ENCODE measurements around the gene PTGER1. TPM values are rescaled to one million over a fixed set of nuclear protein-coding genes. Genes with fewer than 3 reads are reported as not detected.

Gene PTGER1
- total and polyA plus RNA-seq, 2 of the 8 experiments (the other 6 are each of a cell fraction or from before 2014, with no cell fraction given): 0.20 to 0.41 TPM

DNA sequence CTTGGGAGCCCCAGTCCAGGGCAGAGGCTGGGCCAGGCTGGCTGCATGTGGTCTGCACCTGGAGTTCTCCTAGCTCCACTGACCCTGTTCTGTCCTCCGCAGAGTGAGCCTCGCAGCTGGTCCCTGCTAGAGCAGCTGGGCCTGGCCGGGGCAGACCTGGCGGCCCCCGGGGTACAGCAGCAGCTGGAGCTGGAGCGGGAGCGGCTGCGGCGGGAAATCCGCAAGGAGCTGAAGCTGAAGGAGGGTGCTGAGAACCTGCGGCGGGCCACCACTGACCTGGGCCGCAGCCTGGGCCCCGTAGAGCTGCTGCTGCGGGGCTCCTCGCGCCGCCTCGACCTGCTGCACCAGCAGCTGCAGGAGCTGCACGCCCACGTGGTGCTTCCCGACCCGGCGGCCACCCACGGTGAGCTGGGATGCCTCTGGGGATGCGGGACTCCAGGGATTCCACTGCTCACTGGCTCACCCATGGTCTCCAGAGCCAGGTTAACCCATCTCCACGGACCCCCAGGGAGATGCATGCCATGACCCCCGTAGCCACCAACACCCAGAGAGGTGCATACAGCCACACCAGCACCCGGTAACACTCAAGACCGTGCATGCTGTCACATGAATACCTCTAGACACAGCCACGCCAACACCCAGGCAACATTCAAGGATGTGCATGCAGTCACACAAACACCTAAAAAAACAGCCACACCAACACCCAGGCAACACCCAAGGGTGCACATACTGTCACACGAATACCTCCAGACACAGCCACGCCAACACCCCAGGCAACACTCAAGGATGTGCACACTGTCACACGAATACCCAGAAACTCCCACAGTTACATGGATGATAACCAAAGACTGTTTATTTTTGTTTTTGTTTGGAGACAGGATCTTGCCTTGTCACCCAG lies 33.9 kb downstream of the PTGER1 start:
- Histone ChIP-seq H3K4me1 (replicated peaks in 1 of 4; ENCODE audit: control insufficient read depth in 3 of 4, insufficient read depth in 4 of 4, low read length in 3 of 4) (no peaks in the 10 kb centered on the region), H2BK120ac (replicated peaks; ENCODE audit: low read depth, low read length) (no peak overlapping the region), H3K4ac (replicated peaks; ENCODE audit: insufficient read length, low read depth, low read length) (no peak overlapping the region), H3K36me3 (ENCODE audit: control insufficient read depth in 2 of 4, insufficient read depth in 4 of 4, low read length in 3 of 4) (peaks cover 15 to 39% (median 31%) of the 10 kb centered on the region in 4 experiments), H3K18ac (ENCODE audit: extremely low read depth, low read length) (no peak overlapping the region), H4K91ac (replicated peaks; ENCODE audit: insufficient read length, low read length) (no peak overlapping the region), H3K9me3 (ENCODE audit: insufficient read depth in 2 of 2, low read depth in 1 of 2, low read length in 1 of 2) (no peaks in the 10 kb centered on the region), H4K5ac (ENCODE audit: insufficient read length, low read depth, low read length) (no peak overlapping the region), H3K4me3 (ENCODE audit: extremely low read depth in 1 of 4, insufficient read depth in 2 of 4, low read depth in 3 of 4, low read length in 4 of 4) (no peak overlapping the region), H3K4me2 (ENCODE audit: insufficient read depth in 1 of 2, low read depth in 2 of 2, low read length in 2 of 2) (no peak overlapping the region), H2BK5ac (ENCODE audit: low read depth, low read length) (0 out of 2 replicates have a peak overlapping the region, but pooled peaks have one; percentile 9), H2BK20ac (ENCODE audit: low read length) (no peak overlapping the region), H3K56ac (replicated peaks; ENCODE audit: insufficient read length, low read depth, low read length) (no peak overlapping the region), H4K8ac (ENCODE audit: extremely low read depth, insufficient read depth, low read length) (no peak overlapping the region), H2BK12ac (ENCODE audit: low read depth, low read length) (no peak overlapping the region), H3K14ac (ENCODE audit: insufficient read length) (no peak overlapping the region), H3K27ac (ENCODE audit: low read depth, low read length) (no peak overlapping the region), H4K20me1 (replicated peaks in 1 of 2; ENCODE audit: control insufficient read depth in 1 of 2, insufficient read depth in 2 of 2, low read length in 2 of 2) (peaks cover 6 to 26% of the 10 kb centered on the region in 2 experiments), H3K79me1 (ENCODE audit: low read depth, low read length) (peaks cover 12% of the 10 kb centered on the region), H2BK15ac (ENCODE audit: low read length) (no peak overlapping the region), H3K23me2 (ENCODE audit: low read depth, low read length) (no peaks in the 10 kb centered on the region), H3K9ac (replicated peaks in 1 of 4; ENCODE audit: extremely low read depth in 1 of 4, low read depth in 3 of 4, low read length in 3 of 4) (peak overlapping the region in 1 of 4 experiments; percentile 22; a peak in 1 of 7 replicates), H2AFZ (ENCODE audit: low read length) (no peak overlapping the region), H3K23ac (ENCODE audit: insufficient read length) (no peak overlapping the region), H3K27me3 (replicated peaks in 1 of 4; ENCODE audit: control insufficient read depth in 3 of 4, extremely low read depth in 1 of 4, insufficient read depth in 3 of 4, low read length in 3 of 4) (no peaks in the 10 kb centered on the region), H2AK5ac (ENCODE audit: low read depth, low read length) (no peak overlapping the region), H3K79me2 (ENCODE audit: control insufficient read depth in 1 of 2, insufficient read depth in 2 of 2, low read length in 2 of 2) (peaks cover 0 to 25% of the 10 kb centered on the region in 2 experiments; a peak in 2 of 4 replicates)
- WGBS, 2 experiments (ENCODE audit: extremely low coverage in 1 of 2, insufficient coverage in 1 of 2, insufficient read length in 1 of 2, insufficient replicate concordance in 2 of 2, low coverage in 1 of 2, low lambda C conversion rate in 2 of 2, missing lambda C conversion rate in 1 of 2): 95% methylated on average over 32 of the region's 34 CpGs; no CpG with 5 or more reads in 1 of the 2 experiments
- POLR2A ChIA-PET (ENCODE audit: partially characterized antibody): interaction anchor here (0.6 to 1.2 kb wide), 4 partner anchors 16 to 77 kb away, joined by 3 to 4 read pairs (median 4); no protein-coding TSS in a partner anchor
- FAIRE-seq (no peak), DNase-seq (ENCODE audit: low read depth in 1 of 2, low spot score in 2 of 2) (no peak)
- CTCF ChIA-PET (ENCODE audit: partially characterized antibody): interaction anchor here (0.6 to 1.4 kb wide), 2 partner anchors 10 to 16 kb away, joined by 3 to 4 read pairs; no protein-coding TSS in a partner anchor
- no peak for TF ChIP-seq NRF1 (IDR thresholded peaks at IDR 0.05; ENCODE audit: low read depth, low read length)
- no peak for TF ChIP-seq BACH1 (IDR thresholded peaks at IDR 0.05; ENCODE audit: low read length)
- TF ChIP-seq TCF12 (IDR thresholded peaks at IDR 0.05; ENCODE audit: low read depth, low read length): no peak
- TF ChIP-seq RXRA (IDR thresholded peaks at IDR 0.05; ENCODE audit: insufficient read depth, low read depth, low read length): no peak
- TF ChIP-seq SAP30 (IDR thresholded peaks at IDR 0.05; ENCODE audit: insufficient read depth, insufficient replicate concordance, low read length): no peak
- no peak for TF ChIP-seq KDM5A (IDR thresholded peaks at IDR 0.05; ENCODE audit: low read length)
- TF ChIP-seq SUZ12 (IDR thresholded peaks at IDR 0.05; ENCODE audit: low read length): no peak
- no peak for TF ChIP-seq SRF (IDR thresholded peaks at IDR 0.05; ENCODE audit: low read depth, low read length)
